GM18517 (cell line): ENCODE measurements around the gene UQCRQ.

Experiments
- ATAC-seq: cut with Tn5 transposase; IDR thresholded peaks from one replicate; pipeline ENCODE4 v1.9.1; 2021; ENCODE audit warnings: mild to moderate bottlenecking, moderate library complexity; ENCODE audit not compliant: unreplicated experiment

UQCRQ gene

DNA sequence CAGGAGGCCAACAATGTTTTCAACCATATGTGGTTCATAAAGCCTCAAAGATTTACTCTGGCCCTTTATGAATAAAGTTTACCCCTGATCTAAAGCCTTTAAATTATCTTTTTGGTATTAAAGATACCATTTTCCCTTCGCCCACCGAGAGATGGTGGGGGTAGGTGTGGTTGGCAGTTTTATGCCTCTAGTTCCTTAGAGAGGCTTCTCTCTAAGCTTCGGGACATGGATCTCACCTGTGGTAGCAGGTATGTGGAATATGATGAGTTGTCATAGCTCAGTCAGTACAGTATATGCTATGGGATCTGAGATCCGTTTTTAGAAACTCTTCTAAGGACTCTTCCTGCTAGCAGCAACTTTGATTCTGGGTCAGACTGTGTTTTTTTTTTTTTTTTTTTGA lies 2.3 kb downstream of the UQCRQ start:
- no peak for ATAC-seq

DNA sequence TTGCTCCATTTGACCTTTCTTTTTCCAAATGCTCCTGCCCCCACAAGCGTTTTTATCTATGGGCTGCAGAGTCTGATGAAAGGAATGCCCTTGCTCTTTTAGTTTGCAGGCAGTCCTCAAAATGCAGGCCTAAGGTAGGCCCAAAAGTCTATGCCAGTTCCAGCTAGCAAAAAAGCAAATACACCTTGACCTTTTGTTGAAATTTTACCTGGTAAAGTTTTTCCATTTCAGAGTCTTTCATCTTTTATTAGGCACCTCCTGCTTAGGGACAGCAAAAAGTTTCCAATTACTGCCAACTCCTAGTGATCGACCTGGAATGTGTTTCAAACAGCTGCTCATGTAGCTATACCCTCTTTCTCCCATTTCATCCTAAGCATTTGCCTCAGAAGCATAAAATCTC lies 4.4 kb downstream of the UQCRQ start:
- ATAC-seq, result no peak

DNA sequence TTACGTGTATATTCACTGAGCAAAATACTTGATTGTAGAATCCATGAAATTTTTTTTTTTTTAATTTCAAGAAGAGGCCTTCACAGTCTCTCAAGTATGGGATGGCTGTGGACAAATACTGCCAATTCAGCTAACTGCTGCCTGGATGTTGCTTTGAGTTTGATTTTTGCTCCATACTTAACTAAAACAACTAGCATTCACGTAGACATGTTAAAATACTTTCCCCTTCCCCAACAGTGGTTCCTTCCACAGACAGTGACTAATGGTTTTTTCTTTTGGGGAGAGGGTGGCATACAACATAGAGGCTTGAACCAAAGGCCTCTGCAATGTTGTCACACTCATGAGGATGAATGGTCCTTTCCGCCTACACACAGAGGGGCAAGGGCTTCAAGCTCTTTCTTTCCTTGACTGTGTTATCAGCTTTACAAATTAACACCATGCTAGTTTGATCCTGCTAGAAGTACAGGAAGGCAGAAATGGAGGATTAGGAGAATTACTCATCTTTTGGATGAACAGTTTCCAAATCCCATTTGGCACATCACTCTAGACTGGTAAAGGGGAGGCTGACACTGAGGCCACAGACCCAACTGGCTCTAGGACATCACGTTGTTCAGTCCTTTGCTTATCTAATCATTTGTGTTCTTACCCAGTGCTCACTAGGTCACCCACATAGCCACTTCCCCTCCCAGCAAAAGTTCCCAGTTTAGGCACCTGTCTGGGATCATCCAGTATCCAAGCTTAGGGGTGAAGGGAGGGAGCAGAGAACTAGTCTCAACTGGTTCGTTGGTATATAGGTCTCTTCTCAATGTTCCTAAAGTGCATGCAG lies 5.2 kb downstream of the UQCRQ start:
- no peak for ATAC-seq

DNA sequence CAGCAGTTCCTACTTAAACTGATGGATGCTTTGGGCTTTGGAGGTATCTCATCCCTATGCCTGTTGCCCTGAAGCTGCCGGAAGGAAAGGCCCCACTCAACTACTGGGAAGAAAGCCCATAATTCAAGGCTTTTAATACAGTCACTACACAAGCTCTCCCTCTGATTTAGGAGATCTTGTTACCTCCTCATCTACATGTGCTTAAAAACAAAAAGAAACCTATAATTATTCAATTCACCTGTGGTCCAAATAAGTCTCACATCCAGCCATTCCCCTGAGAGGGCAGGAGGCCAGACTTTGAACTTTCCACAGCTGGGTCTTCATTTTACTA lies 6.3 kb downstream of the UQCRQ start:
- ATAC-seq, result no peak

DNA sequence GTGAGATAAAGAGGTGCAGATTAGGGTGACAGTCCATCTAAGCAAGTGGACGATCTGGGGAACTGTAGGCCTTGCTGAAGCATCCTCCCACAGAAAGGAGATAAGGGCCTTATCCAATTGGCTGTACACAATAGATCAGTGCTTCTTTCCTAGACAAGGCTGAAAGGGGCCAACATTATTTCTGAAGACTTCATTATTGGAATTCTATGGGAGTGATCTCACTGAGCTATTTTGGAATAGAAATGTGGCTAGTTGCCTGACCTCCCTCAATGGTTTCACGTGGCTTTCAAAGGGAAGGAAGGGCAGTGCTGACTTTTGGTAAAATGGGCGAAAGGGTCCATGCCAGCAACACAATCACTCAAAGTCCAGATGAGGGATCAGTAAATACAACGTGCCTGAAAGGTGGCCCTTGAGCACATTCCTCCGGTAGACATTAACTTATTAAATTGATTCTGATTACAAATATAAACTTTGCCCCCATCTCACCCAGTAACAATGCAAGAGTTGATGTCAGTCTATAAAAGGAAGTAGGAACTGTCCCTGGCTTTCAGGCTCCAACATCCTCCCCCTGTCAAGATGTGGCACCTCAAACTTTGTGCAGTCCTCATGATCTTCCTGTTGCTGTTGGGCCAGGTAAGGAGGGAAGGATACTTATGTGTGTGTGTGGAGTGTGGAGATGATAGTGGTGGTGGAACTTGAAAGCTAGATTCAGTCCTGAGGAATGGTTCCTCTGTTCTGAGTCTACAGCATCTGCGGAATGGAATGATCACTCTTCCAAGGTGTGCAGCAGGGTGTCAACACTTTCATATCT lies 6.9 kb downstream of the UQCRQ start, which contains the start of gene LEAP2:
Gene LEAP2 (plus strand): TSS at position 550 of the 811 bp plus-strand sequence. CDS start 27 bp downstream, at position 577.
- no peak for ATAC-seq

DNA sequence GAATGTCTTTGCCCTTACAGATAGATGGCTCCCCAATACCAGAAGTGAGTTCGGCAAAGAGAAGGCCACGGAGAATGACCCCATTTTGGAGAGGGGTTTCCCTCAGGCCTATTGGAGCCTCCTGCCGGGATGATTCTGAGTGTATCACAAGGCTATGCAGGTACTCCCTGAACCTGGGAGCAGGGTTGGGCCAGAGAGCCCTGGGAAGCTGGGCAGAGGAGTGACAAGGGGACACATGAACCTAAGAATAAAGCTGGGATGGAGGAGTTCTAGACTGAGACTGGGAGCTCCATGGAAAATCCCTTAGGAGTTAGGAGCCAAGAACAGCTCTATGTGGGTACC lies 7.5 kb downstream of the UQCRQ start:
- ATAC-seq, result no peak

DNA sequence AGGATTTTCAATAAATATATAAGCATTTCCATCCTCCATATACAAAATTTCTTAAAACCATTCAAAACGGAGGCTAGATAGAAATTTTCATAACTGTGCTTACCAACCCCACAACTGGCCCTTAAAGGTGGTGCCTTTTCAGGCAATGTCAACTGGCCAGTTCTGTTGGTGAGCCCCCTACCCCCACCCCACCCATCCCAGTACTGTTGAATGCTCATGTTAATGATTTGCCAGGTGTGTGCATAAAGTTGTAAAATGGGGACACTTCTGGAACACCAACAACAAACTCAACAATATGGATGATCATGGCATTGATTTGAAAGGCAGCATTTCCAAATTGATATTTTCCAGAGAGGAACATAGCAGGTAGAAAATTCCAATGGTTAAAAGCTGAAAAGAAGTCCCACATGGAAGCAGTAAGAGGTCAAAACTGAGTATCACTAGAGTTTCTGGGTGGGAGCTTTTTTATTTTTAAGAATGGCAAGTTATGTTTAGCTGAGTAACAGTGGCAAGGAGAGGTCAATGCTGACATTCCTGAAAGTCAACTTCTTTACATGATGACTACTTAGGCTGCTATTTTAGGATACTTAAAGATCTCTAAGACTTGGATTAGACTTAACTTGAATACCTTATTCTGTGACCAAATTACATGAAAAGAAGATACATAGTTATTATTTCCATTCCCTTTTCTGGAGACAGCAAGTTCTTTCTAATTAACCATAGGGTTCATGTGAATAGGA lies 9.7 kb downstream of the UQCRQ start:
- no peak for ATAC-seq

DNA sequence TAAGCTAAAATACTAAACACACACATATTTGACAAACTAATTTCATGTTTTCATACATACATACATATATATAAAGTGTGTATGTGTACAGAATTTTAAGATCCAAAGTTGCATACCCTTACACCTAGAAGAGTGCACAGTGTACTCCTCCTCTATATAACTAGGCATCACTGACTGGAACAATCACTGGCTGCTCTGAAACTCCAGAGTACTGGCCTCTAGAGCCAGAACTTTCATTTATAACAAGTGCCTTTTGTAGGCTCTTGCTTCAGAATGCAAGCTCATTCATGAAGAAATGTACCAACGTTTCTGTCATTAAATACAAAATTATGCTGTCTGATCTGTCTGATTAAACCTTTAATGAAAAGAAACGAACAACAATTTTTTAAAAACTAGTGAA lies 11.0 kb downstream of the UQCRQ start:
- ATAC-seq, result no peak

DNA sequence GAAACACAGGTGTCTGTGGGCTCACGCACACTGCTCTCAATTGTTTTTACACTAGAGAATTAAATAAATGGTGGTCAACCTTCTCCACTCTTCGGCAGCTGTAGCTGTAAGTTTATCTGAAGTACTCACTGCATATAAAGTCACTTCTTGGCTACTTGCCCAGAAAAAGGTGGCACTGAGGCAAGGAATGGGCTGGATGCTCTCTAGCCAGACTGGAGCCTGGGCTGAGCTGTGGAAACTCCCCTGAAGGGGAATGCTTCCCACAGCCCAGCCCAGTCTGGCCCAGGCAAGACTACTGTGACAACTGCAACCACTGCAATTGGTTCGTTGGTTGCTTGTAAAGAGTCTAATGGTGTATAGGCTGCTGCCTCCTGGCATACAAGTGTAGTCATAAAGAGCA lies 11.5 kb downstream of the UQCRQ start:
- no peak for ATAC-seq

DNA sequence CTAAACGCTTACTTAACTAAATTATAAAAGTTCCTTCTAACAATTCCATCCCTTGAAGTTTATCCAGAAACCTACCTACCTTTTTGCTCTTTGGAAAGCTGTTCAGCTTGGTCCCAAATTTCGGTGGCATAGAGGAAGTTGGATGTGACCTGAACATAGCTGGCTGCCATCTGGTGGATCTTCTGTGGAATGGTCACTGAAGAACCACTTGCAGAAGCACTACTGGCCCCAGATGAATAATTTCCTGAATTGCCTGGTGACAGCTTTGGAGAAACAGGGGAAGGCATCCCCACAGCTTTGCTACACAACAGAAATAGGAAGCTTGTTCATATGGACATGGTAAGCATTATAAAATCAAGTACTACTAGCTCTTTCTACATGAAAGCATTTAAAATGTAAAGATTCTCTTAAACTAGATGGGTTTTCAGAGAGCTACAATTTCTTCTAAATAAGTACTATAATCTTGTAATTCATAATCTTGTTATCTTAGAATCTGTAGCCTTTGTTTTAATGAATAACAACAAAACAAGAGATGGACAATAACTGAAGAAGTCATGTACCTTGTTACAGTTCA lies 16.9 kb downstream of the UQCRQ start:
- peak; percentile 59 for ATAC-seq

DNA sequence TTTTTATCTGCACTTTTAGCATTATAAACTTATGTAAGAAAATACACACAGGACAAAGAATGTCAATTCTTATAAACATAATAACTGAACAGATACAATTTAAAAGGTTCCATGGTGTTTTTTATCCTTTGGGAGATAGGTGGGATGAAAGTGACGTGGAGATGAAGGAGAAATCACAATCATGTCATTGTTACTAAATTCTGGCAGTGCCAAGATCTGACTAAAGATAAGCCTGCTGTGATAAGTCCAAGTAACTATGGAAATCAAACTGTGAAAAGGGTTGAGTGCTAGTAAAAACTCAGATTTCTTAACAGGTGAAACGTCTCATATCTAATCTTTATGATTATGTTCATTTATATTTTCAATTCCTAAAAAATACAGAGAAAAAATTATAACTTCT lies 18.1 kb downstream of the UQCRQ start:
- no peak for ATAC-seq

DNA sequence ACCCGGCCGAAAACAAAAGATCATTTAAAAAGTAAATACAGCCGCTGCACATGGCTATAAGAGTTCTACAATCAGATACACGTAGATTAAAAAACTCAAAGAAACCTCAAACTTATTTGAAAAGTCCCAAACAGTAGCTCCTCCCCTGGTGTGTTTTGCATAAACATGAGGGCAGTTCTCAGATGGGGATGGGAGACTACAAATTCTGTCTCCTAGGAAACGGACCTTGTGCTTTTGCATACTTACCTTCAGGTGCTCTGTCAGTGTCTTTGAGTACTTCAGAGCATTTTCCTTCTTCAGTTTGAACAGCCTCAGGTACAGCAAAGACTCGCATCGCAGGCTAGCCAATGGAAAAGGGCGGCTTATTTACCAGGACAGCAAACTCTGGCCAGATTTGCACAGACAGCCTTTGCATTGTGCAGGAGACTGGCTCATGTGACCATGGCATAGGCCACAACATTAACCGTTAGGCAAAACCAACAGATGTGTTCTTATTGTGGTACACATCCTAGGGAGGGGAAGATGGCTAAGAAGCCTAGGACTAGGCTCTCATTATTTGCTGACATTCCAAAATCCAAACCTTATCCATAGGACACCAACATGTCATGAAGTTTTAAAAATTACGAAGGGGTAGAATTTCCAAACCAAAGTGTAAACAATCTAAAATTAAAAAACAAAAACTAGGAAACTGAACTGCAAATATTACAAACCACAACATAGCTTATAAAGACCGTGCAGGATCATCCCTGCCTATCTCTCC lies 19.8 kb downstream of the UQCRQ start:
- ATAC-seq, result no peak

DNA sequence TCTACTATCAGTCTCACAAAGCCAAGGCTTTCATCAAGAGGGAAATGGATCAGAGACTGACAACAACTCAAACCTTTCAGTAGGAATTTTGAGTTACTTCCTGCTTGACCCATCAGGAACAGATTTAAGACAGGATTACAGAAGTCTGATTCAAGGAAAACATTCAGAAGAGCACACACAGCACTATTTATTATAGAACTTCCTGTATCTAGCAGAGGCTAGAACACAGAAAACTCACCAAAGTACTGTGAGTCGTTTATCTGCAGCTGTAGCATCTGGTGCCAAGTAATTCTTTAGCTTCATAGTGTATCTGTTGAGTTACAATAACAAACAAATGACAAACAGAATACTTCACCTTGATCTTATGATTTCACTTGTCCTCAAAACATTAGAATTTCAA lies 20.8 kb downstream of the UQCRQ start:
- no peak for ATAC-seq

DNA sequence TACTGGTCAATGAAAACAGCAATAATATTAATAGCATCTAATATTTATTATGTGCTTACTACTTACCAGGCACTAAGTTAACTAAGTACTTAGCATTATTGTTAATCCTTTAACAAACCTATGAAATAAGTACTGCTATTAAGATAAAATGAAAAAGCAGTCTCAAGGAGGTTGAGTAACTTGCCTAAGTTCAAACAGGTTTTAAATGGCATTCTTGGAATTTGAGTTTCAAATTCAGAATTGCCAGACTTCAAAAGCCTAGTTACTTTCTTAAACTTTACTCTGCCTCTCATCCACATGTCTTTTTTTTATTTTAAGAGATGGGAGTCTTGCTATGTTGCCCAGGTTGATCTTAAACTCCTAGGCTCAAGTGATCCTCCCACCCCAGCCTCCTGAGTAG lies 23.1 kb downstream of the UQCRQ start:
- no peak for ATAC-seq

DNA sequence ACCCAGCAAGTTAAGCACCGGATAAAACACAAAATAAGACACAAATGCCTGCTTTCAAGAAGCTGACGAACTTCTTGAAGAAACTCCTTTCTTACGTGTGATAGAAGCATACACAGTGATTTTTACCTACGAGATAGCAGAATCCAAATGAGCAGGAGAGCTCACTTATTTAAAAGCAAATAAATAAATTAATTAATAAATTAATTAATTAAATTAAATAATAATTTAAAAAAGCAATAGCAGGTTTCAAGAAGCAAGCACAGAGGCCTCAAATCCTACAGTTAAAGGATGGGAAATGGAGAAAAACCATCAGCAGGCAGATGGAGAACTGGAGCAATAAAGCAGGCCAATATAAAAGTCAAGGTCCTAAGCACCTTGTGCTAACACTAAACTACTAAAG lies 24.4 kb downstream of the UQCRQ start:
- ATAC-seq, result no peak

DNA sequence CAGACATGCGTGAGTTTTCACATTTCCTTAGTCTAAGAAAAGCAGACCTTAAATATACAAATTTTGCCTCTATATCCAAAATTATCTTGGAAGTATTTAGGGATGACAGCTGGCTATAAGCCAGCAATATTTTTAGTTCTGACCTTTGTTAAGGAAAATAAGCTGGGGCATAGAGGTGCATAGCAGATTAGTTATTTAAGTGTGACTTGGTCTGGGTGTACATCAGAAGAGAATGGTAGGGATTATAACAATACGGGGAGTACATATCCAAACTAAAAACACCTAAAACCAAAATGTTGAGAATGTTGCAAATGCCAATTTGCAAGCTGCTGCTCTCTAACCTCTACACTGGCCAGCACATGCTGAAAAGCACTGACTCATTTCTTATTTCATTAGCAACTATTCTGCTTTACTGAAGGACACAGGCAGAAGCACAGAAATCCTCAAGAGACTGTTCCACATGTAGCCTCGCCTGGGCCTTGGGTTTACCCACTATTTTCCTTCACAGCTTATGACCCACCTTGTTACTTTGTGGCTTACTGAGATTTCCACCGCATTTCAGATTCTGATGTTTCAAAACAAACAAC lies 29.4 kb downstream of the UQCRQ start:
- no peak for ATAC-seq

DNA sequence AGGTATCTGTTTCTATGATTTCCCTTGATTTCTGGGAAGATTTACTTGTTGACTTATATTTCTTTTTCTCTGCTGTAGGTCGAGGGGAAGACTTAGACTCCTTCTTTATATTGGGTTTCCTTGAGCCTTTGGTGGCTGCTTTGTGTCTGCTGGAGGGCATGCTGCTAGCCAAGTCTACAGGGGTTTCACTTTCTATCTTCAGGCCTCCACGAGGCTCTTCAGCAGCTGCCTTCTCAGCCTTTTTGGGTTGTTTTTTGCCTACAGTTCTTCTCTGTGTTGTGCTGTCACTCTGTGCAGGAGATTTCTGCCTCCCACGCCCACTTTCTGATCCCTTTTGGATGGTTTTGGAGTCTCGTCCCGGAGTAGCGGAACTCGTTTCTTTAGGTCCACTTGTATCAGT lies 30.2 kb downstream of the UQCRQ start:
- ATAC-seq, result no peak

DNA sequence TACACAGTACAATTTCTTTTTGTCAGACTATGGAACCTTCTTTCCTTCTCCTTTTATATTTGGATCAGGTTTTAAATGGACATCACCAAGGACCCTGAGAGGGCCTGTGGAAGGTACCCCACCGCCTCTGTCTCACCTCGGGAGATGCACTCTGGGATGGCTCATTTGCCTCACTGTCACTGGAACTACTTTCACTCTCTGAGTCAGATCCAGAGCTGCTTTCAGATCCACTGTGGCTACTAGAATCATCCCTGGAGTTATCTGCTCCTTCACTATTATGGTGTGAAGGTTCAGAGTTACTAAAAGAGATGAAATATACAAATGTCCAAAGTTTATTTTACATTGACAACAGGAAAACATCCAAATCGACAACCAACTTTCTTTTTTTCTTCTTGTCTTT lies 31.7 kb downstream of the UQCRQ start:
- no peak for ATAC-seq

DNA sequence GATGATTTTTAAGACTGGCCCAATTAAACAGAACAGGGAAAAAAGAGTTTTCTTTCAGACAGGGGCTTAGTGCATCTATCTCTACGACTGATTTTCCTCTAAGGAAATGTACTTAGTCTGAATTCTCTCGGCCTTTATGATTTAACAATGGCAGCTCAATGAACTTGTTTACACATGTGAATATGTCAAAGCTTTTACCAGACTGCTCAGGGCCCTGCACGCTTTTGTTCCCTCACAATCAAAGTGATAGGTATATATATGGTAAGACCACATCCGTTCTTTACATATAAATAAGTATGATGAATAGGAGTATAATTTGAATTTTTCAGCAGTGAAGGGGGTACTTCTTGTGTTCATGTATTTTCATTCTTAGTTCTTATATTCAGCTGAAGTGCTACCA lies 34.6 kb downstream of the UQCRQ start:
- no peak for ATAC-seq

DNA sequence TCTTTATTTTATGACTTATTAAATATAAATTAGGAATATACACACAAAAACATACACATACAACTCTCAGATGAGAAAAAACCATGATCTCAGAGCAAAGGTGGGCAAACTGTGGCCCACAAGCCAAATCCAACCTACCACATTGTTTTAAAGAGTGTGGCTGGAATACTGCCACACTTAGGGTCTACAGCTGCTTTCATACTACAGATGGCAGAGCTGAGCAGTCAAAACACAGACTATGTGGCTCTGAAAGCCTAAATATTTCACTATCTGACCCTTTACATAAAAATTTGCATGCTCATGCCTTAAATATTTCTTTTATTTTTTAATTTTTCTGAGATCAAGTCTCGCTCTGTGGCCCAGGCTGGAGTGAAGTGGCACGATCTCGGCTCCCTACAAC lies 35.3 kb downstream of the UQCRQ start:
- ATAC-seq, result no peak
